HG03442 (cell line): ENCODE measurements around the gene UGT1A7.
"Not testable (repeated sequence)": the region's sequence is repeated elsewhere in the genome, so short reads cannot be mapped to it uniquely, and the experiment has no call there.

ENCODE experiments used
- ATAC-seq: cut with Tn5 transposase; IDR thresholded peaks from one replicate; pipeline ENCODE4 v1.9.1; 2021; ENCODE audit warnings: mild to moderate bottlenecking, moderate library complexity; ENCODE audit not compliant: unreplicated experiment

Gene UGT1A7

GRCh38 chr2:233679196-233679595 lies 2.5 kb upstream of the UGT1A7 start:
- ATAC-seq: no peak

GRCh38 chr2:233680361-233681045 lies 1.2 kb upstream of the UGT1A7 start:
- no peak for ATAC-seq

GRCh38 chr2:233684640-233685039 lies 2.9 kb downstream of the UGT1A7 start:
- ATAC-seq: no peak

- no peak for ATAC-seq
These were observed 5.2 kb downstream of the UGT1A7 start for GRCh38 chr2:233686928-233687327.

GRCh38 chr2:233688341-233688740 lies 6.6 kb downstream of the UGT1A7 start:
- no peak for ATAC-seq

- no peak for ATAC-seq
These were observed 7.3 kb downstream of the UGT1A7 start for GRCh38 chr2:233689031-233689430.

- no peak for ATAC-seq
These were observed 7.8 kb downstream of the UGT1A7 start for GRCh38 chr2:233689501-233689900.

GRCh38 chr2:233690444-233690843 lies 8.7 kb downstream of the UGT1A7 start:
- ATAC-seq: no peak

- ATAC-seq: no peak
These were observed 10.0 kb downstream of the UGT1A7 start for GRCh38 chr2:233691443-233692433.

GRCh38 chr2:233692648-233693047 lies 10.9 kb downstream of the UGT1A7 start, which contains the start of gene UGT1A6:
UGT1A6 (plus strand) TSS chr2:233692890; CDS start chr2:233693005, 115 bp downstream.
- no peak for ATAC-seq

- ATAC-seq: no peak
These were observed 12.3 kb downstream of the UGT1A7 start for GRCh38 chr2:233693963-233694362.

GRCh38 chr2:233698740-233699139 lies 17.0 kb downstream of the UGT1A7 start:
- no peak for ATAC-seq

GRCh38 chr2:233699424-233700027 lies 17.8 kb downstream of the UGT1A7 start:
- ATAC-seq: no peak

- no peak for ATAC-seq
These were observed 18.4 kb downstream of the UGT1A7 start for GRCh38 chr2:233700028-233700635.

- not testable (repeated sequence) for ATAC-seq
These were observed 19.1 kb downstream of the UGT1A7 start for GRCh38 chr2:233700842-233701241.

- ATAC-seq: no peak
These were observed 20.5 kb downstream of the UGT1A7 start for GRCh38 chr2:233702238-233702637.

GRCh38 chr2:233705911-233706506 lies 24.3 kb downstream of the UGT1A7 start:
- ATAC-seq: no peak

GRCh38 chr2:233706720-233707119 lies 25.0 kb downstream of the UGT1A7 start:
- ATAC-seq: no peak

- no peak for ATAC-seq
These were observed 26.4 kb downstream of the UGT1A7 start for GRCh38 chr2:233707940-233708644.

GRCh38 chr2:233708942-233709341 lies 27.2 kb downstream of the UGT1A7 start:
- ATAC-seq: no peak
